K562 (cell line): ENCODE results near the gene FYB1. TPM values are rescaled to one million over a fixed set of nuclear protein-coding genes. Genes with fewer than 3 reads are reported as not detected.

ENCODE experiments used
- ATAC-seq: fragments of 200-7000 bp; cut with Tn5 transposase; 3 replicates; pipeline ENCODE4 v1.9.1; 2020; ENCODE audit warnings: moderate library complexity
- BruUV-seq: library from RNA; stranded (reverse); fragments of 400-500 nt; replicated peaks from 2 replicates; lab custom pipeline; 2021; lab: Mats Ljungman, UMichigan
- CTCF ChIA-PET: fragments of 300-600 bp; formaldehyde crosslinking; extraction: SDS; loops from one replicate; lab custom pipeline; 2021; ENCODE audit warnings: low intra/inter-chr PET ratio; lab: Yijun Ruan, JAX
- POLR2A ChIA-PET: fragments of 300-600, 350-650 bp; sonication (Branson Sonifier 250); formaldehyde crosslinking; extraction: SDS; loops from one replicate; lab custom pipeline; 2021; ENCODE audit warnings: antibody characterized with exemption, inconsistent platforms; lab: Yijun Ruan, JAX
- DNase-seq, 4 experiments: peaks; one replicate each; pipeline versions ENCODE4 v3.0.0 to v3.0.0-alpha.2; 2011 to 2018; ENCODE audit warnings: low spot score in 3 of 4, mixed read lengths in 3 of 4; ENCODE audit errors: extremely low read depth in 1 of 4
- FAIRE-seq: peaks from 2 replicates; lab custom pipeline; 2011; peaks lifted over from hg19 to GRCh38; lab: Jason Lieb, UNC
- H2AFZ ChIP-seq: 2 replicates; pipeline ENCODE4 v1.6.0; 2011; ENCODE audit warnings: low read depth, low read length, control low read depth, inconsistent platforms
- H3K27ac ChIP-seq: fragments of 200-600 bp; 3 replicates; pipeline ENCODE4 v1.8.0; 2011; ENCODE audit warnings: low read depth, mild to moderate bottlenecking, control low read depth, inconsistent platforms, low read length, moderate library complexity, mixed read lengths; ENCODE audit errors: extremely low read depth
- H3K27me3 ChIP-seq, 2 experiments: fragments of 300-600 bp in 1 of 2; 2 replicates in 1 of 2; 3 replicates in 1 of 2; pipeline versions ENCODE4 v1.6.0 to v1.8.0; 2011; ENCODE audit warnings: inconsistent platforms in 2 of 2, low read length in 2 of 2, mild to moderate bottlenecking in 1 of 2, mixed read lengths in 1 of 2, moderate library complexity in 1 of 2; ENCODE audit not compliant: control insufficient read depth in 2 of 2, insufficient read depth in 2 of 2
- H3K36me3 ChIP-seq: fragments of 300-600 bp; 3 replicates; pipeline ENCODE4 v1.8.0; 2011; ENCODE audit warnings: mild to moderate bottlenecking, low read length, inconsistent platforms; ENCODE audit not compliant: control insufficient read depth, insufficient read depth
- H3K4me1 ChIP-seq, 2 experiments: fragments of 200-600 bp in 1 of 2; replicated peaks in 1 of 2; 2 replicates in 1 of 2; 3 replicates in 1 of 2; pipeline versions ENCODE4 v1.5.1 to v1.8.0; 2011; ENCODE audit warnings: inconsistent platforms in 2 of 2, low read length in 2 of 2, mild to moderate bottlenecking in 1 of 2, mixed read lengths in 1 of 2, moderate library complexity in 1 of 2; ENCODE audit not compliant: control insufficient read depth in 2 of 2, insufficient read depth in 2 of 2
- H3K4me2 ChIP-seq: 2 replicates; pipeline ENCODE4 v1.6.1; 2011; ENCODE audit warnings: low read length, control low read depth, inconsistent platforms, mixed read lengths; ENCODE audit not compliant: insufficient read depth
- H3K4me3 ChIP-seq: fragments of 200-600 bp; sonication (generic), shearing (Covaris generic); 2 replicates; pipeline ENCODE4 v1.5.1; 2016; ENCODE audit warnings: control low read depth, inconsistent platforms
- H3K79me2 ChIP-seq: fragments of 200-600 bp; 3 replicates; pipeline ENCODE4 v1.8.0; 2011; ENCODE audit warnings: low read length, inconsistent platforms; ENCODE audit not compliant: control insufficient read depth, insufficient read depth
- H3K9ac ChIP-seq, 2 experiments: 2 replicates each; pipeline versions ENCODE4 v1.6.0 to v1.6.1; 2011; ENCODE audit warnings: low read depth in 2 of 2, low read length in 2 of 2, control low read depth in 1 of 2, inconsistent platforms in 1 of 2, mild to moderate bottlenecking in 1 of 2, mixed read lengths in 1 of 2; ENCODE audit not compliant: insufficient read depth in 1 of 2
- H3K9me1 ChIP-seq: one replicate; pipeline ENCODE4 v1.6.0; 2011; ENCODE audit warnings: inconsistent platforms, mild to moderate bottlenecking, low read length, moderate library complexity; ENCODE audit not compliant: control insufficient read depth, insufficient read depth
- H3K9me3 ChIP-seq: replicated peaks from 2 replicates; pipeline ENCODE4 v1.5.1; 2011; ENCODE audit warnings: low read depth, low read length, inconsistent platforms; ENCODE audit not compliant: control insufficient read depth, insufficient read depth
- H4K20me1 ChIP-seq: replicated peaks from 2 replicates; pipeline ENCODE4 v1.6.1; 2011; ENCODE audit warnings: low read length, inconsistent platforms, mixed read lengths; ENCODE audit not compliant: control insufficient read depth, insufficient read depth
- CBX1 ChIP-seq: sonication (generic); IDR thresholded peaks from 2 replicates; pipeline ENCODE4 v1.6.1; 2016; ENCODE audit warnings: antibody characterized with exemption, low read depth, mild to moderate bottlenecking
- GATA2 ChIP-seq: sonication (generic); formaldehyde crosslinking; IDR thresholded peaks from 2 replicates; pipeline ENCODE4 v1.4.0; 2020; ENCODE audit warnings: mild to moderate bottlenecking, missing genetic modification reagents
- GTF2E2 ChIP-seq: fragments of 200-800 bp; sonication (Bioruptor generic); IDR thresholded peaks from 2 replicates; pipeline ENCODE4 v1.6.1; 2016; ENCODE audit warnings: missing genetic modification characterization, missing compliant biosample characterization
- HNRNPL ChIP-seq: fragments of 200-400 bp; formaldehyde crosslinking; IDR thresholded peaks from 2 replicates; pipeline ENCODE4 v1.6.1; 2017; ENCODE audit warnings: low read depth, mild to moderate bottlenecking, low read length
- L3MBTL2 ChIP-seq: fragments of 450-650 bp; IDR thresholded peaks from 2 replicates; pipeline ENCODE4 v1.6.1; 2016; ENCODE audit warnings: mild to moderate bottlenecking, moderate library complexity
- MTA3 ChIP-seq: fragments of 450-650 bp; formaldehyde crosslinking; IDR thresholded peaks from 2 replicates; pipeline ENCODE4 v1.6.1; 2017; ENCODE audit warnings: mild to moderate bottlenecking, borderline replicate concordance
- NELFE ChIP-seq: IDR thresholded peaks from 2 replicates; pipeline ENCODE4 v1.6.1; 2011; ENCODE audit warnings: mild to moderate bottlenecking; ENCODE audit not compliant: insufficient read depth, insufficient read length
- PTRF ChIP-seq: fragments of 450-650 bp; IDR thresholded peaks from 2 replicates; pipeline ENCODE4 v1.6.1; 2016; ENCODE audit warnings: mild to moderate bottlenecking, missing genetic modification characterization, missing compliant biosample characterization
- ZNF311 ChIP-seq: fragments of 250-450 bp; sonication (Bioruptor Pico); IDR thresholded peaks from 2 replicates; pipeline ENCODE4 v1.4.0; 2020; ENCODE audit warnings: mild to moderate bottlenecking, moderate library complexity
- ZNF79 ChIP-seq: fragments of 250-450 bp; sonication (Bioruptor Pico); IDR thresholded peaks from 2 replicates; pipeline ENCODE4 v1.4.0; 2020; ENCODE audit warnings: low read depth, mild to moderate bottlenecking, moderate library complexity
- ZNF830 ChIP-seq: fragments of 250-450 bp; sonication (Bioruptor Pico); IDR thresholded peaks from 2 replicates; pipeline ENCODE4 v1.5.0; 2021; ENCODE audit warnings: mild to moderate bottlenecking
- in situ Hi-C: fragments of 300-500 bp; cut with MboI; formaldehyde crosslinking; loops from 4 replicates; pipeline ENCODE4 v1.15.0; 2018; ENCODE audit warnings: inconsistent platforms, mixed read lengths
- intact Hi-C: fragments of 100-400 bp; cut with micrococcal nuclease; formaldehyde crosslinking; loops from 2 replicates; pipeline ENCODE4 v1.14.2; 2022
- polyA plus RNA-seq, 8 experiments: library from polyadenylated mRNA; depleted of rRNA in 4 of 8; stranded (reverse) in 5 of 8; unstranded in 3 of 8; fragments of >200 nt; fragmentation: Nextera tagmentation in 2 of 8; fragmentation: Illumina TruSeq in 1 of 8; extraction: Ambion mirVana in 2 of 8; extraction: Trizol in 1 of 8; gene quantifications; 2 replicates each; pipeline versions ENCODE4 v1.2.1 to v1.2.3, GENCODE V29; 2011 to 2014; ENCODE audit warnings: inconsistent platforms in 1 of 8, missing spikeins in 1 of 8
- total RNA-seq, 7 experiments: library from RNA; depleted of rRNA in 6 of 7; stranded (reverse); fragments of >200 nt in 6 of 7; fragmentation: Illumina TruSeq in 2 of 7; extraction: Trizol in 2 of 7; gene quantifications; 2 replicates each; pipeline versions ENCODE4 v1.2.1 to v1.2.3, GENCODE V29; 2011 to 2021; ENCODE audit warnings: low replicate concordance in 1 of 7
- TF ChIP-seq, protein P1 (sequence below), 2 experiments: IDR thresholded peaks; 2 replicates each; pipeline ENCODE4 v1.6.1; 2012; ENCODE audit warnings: improper control_type of control experiment in 2 of 2, low read depth in 2 of 2, low read length in 2 of 2, borderline replicate concordance in 1 of 2
- TF ChIP-seq, protein P2 (sequence below): sonication (generic); formaldehyde crosslinking; IDR thresholded peaks from 2 replicates; pipeline ENCODE4 v1.8.1; 2023; ENCODE audit warnings: mild to moderate bottlenecking, missing genetic modification reagents
- TF ChIP-seq, protein P3 (sequence below): fragments of 450-650 bp; formaldehyde crosslinking; IDR thresholded peaks from 2 replicates; pipeline ENCODE4 v1.4.0; 2022; ENCODE audit warnings: missing genetic modification characterization

FYB1 gene
- total and polyA plus RNA-seq, 9 of the 15 experiments (the other 6 are each of a cell fraction or from before 2014, with no cell fraction given): 4.7 to 31.5 (median 9.7) TPM

DNA sequence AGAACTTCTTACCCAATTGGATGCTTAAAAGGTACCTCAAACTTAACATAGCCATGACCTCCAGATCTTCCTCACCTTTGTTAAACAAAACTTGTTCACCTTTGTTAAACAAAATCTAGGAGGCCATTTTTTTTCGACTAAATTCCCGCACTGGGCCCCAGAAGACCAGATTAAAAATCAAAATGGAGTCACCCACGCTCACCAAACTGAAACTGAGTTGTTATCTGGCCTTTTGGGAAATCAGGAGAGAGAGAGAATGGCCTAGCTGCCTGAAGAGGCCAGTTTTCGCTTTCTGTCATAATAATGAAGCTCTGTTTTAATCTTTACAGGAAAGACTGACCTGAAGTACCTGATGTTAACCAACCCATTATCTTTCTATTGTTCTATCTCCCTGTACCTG lies 69.4 kb downstream of the FYB1 start (continued):
- TF ChIP-seq ZNF830 (CRISPR knock-in tag): no peak

DNA sequence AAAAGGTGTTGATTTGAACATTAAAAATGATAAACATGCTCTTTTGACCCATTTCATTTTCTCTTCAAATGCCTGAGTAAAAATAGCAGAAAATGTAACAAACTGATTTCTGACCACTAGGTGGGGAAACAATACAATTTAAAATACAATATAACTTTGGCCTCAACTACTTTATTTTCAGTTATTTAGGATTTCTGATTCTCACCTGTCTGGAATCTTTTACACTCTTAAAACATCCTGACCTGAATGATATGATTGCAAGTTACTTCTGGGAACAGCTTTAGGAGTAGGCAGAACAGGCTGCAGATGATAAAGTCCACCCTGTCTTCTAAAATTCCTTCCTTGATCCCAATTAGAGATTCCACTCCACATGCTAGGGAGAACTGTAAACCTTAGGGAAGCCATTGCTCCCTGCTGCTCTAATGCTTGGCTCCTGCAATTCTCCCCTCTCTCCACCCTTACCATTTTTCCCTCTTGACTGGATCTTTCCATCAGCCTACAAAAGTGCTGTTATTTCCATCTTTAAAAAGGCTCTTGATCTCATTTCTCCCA lies 70.3 kb downstream of the FYB1 start:
- peak; percentile 68 for ATAC-seq
- in situ Hi-C loops: loop anchor here (5.0 kb wide), 2 partner anchors 133 to 223 kb away; no protein-coding TSS in a partner anchor
- Histone ChIP-seq H2AFZ (peak overlapping the region; percentile 53), H3K27ac (no peak overlapping the region), H3K36me3 (no peaks in the 10 kb centered on the region), H4K20me1 (no peaks in the 10 kb centered on the region), H3K4me2 (no peak overlapping the region), H3K4me3 (no peak overlapping the region), H3K9me3 (no peaks in the 10 kb centered on the region), H3K27me3 (no peaks in the 10 kb centered on the region), H3K9me1 (no peaks in the 10 kb centered on the region), H3K4me1 (peaks cover 0 to 9% of the 10 kb centered on the region in 2 experiments; a peak in 3 of 5 replicates), H3K9ac (no peak overlapping the region), H3K79me2 (no peaks in the 10 kb centered on the region)
- ChIA-PET POLR2A (no interaction called here), CTCF (interaction anchor here (0.6 to 1.7 kb wide), 6 partner anchors 9 to 421 kb away, joined by 3 to 13 read pairs (median 4); no protein-coding TSS in a partner anchor)
- DNase-seq: peak in 1 of 4 experiments; percentile 53
- no TSS peak for BruUV-seq
- intact Hi-C loops: loop anchor here (1.0 to 10.0 kb wide), 5 partner anchors 68 to 426 kb away; no protein-coding TSS in a partner anchor
- FAIRE-seq: no peak
- TF ChIP-seq L3MBTL2: 0 out of 2 replicates have a peak, but pooled peaks have one; percentile 12
- TF ChIP-seq, protein P1, sequence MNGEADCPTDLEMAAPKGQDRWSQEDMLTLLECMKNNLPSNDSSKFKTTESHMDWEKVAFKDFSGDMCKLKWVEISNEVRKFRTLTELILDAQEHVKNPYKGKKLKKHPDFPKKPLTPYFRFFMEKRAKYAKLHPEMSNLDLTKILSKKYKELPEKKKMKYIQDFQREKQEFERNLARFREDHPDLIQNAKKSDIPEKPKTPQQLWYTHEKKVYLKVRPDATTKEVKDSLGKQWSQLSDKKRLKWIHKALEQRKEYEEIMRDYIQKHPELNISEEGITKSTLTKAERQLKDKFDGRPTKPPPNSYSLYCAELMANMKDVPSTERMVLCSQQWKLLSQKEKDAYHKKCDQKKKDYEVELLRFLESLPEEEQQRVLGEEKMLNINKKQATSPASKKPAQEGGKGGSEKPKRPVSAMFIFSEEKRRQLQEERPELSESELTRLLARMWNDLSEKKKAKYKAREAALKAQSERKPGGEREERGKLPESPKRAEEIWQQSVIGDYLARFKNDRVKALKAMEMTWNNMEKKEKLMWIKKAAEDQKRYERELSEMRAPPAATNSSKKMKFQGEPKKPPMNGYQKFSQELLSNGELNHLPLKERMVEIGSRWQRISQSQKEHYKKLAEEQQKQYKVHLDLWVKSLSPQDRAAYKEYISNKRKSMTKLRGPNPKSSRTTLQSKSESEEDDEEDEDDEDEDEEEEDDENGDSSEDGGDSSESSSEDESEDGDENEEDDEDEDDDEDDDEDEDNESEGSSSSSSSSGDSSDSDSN (IDR thresholded peaks at IDR 0.05; ENCODE audit: borderline replicate concordance in 1 of 2, low read depth in 2 of 2, low read length in 2 of 2): no peak
- no peak for TF ChIP-seq GTF2E2 (tag)
- TF ChIP-seq MTA3: no peak
- no peak for TF ChIP-seq GATA2 (CRISPR knock-in tag)
- TF ChIP-seq CBX1: no peak
- TF ChIP-seq, protein P2, sequence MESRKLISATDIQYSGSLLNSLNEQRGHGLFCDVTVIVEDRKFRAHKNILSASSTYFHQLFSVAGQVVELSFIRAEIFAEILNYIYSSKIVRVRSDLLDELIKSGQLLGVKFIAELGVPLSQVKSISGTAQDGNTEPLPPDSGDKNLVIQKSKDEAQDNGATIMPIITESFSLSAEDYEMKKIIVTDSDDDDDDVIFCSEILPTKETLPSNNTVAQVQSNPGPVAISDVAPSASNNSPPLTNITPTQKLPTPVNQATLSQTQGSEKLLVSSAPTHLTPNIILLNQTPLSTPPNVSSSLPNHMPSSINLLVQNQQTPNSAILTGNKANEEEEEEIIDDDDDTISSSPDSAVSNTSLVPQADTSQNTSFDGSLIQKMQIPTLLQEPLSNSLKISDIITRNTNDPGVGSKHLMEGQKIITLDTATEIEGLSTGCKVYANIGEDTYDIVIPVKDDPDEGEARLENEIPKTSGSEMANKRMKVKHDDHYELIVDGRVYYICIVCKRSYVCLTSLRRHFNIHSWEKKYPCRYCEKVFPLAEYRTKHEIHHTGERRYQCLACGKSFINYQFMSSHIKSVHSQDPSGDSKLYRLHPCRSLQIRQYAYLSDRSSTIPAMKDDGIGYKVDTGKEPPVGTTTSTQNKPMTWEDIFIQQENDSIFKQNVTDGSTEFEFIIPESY (CRISPR knock-in tag): no peak
- TF ChIP-seq NELFE: no peak
- TF ChIP-seq ZNF311: peak; percentile 58; the same call in 1 of the 2 replicates
- no peak for TF ChIP-seq ZNF79 (CRISPR knock-in tag)
- TF ChIP-seq, protein P3, sequence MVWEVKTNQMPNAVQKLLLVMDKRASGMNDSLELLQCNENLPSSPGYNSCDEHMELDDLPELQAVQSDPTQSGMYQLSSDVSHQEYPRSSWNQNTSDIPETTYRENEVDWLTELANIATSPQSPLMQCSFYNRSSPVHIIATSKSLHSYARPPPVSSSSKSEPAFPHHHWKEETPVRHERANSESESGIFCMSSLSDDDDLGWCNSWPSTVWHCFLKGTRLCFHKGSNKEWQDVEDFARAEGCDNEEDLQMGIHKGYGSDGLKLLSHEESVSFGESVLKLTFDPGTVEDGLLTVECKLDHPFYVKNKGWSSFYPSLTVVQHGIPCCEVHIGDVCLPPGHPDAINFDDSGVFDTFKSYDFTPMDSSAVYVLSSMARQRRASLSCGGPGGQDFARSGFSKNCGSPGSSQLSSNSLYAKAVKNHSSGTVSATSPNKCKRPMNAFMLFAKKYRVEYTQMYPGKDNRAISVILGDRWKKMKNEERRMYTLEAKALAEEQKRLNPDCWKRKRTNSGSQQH (CRISPR knock-in tag): no peak
- TF ChIP-seq PTRF (tag): no peak
- TF ChIP-seq HNRNPL: no peak
